Pancreas (tissue), 10 donors: ENCODE results near the gene CROCC. TPM values are rescaled to one million over a fixed set of nuclear protein-coding genes. Genes with fewer than 3 reads are reported as not detected.

Experiments
- ATAC-seq, 4 donors: fragments of 200-7000 bp; cut with Tn5 transposase; one replicate each; pipeline versions ENCODE4 v1.8.0 to v1.9.1; 2020; ENCODE audit warnings: mild to moderate bottlenecking in 4 of 4, moderate library complexity in 4 of 4
- DNase-seq, 6 donors: peaks; one replicate each; pipeline ENCODE4 v3.0.0-alpha.2; 2020
- FAIRE-seq: peaks from 2 replicates; lab custom pipeline; 2012; peaks lifted over from hg19 to GRCh38; lab: Jason Lieb, UNC
- H3K27ac ChIP-seq, 4 donors: fragments of 200-600 bp; sonication (generic); 1 replicate in 3 of 4; 2 replicates in 1 of 4; pipeline versions ENCODE4 v1.5.0 to v1.8.0; 2020
- H3K27me3 ChIP-seq, 4 donors: fragments of 200-600 bp; one replicate each; pipeline ENCODE4 v1.8.0; 2021
- H3K36me3 ChIP-seq, 3 donors: fragments of 200-600 bp; sonication (generic) in 1 of 3; one replicate each; pipeline versions ENCODE4 v1.5.0 to v1.8.0; 2020 to 2021
- H3K4me1 ChIP-seq, 3 donors: fragments of 200-600 bp; one replicate each; pipeline ENCODE4 v1.8.0; 2021
- H3K4me3 ChIP-seq, 4 donors: fragments of 200-600 bp; sonication (generic) in 2 of 4; one replicate each; pipeline versions ENCODE4 v1.5.0 to v1.8.0; 2020 to 2021
- H3K9me3 ChIP-seq, 4 donors: fragments of 200-600 bp; one replicate each; pipeline ENCODE4 v1.8.0; 2021
- WGBS, 2 donors: extraction: QIAGEN DNeasy Blood & Tissue Kit; methylation state at CpG; one replicate each; pipeline ENCODE4 v1.1.7; 2013; 5-methylcytosine and 5-hydroxymethylcytosine counted together
- intact Hi-C, 3 donors: fragments of 100-400 bp; cut with DNase I; formaldehyde crosslinking; loops; one replicate each; pipeline versions ENCODE4 v1.11.1 to v1.14.2; 2022
- polyA plus RNA-seq, 2 donors: library from polyadenylated mRNA; stranded (reverse); fragments of 200-250 nt; gene quantifications; one replicate each; pipeline ENCODE4 v1.2.3, GENCODE V29; 2013
- total RNA-seq, 6 donors: library from RNA; stranded (reverse); fragmentation: NEBNext Ultra II Directional in 4 of 6; extraction: Animal tissue kit (Norgen Biotek cat#: 25700) in 4 of 6; gene quantifications; one replicate each; pipeline versions ENCODE4 v1.2.1 to v1.2.4, GENCODE V29; 2021 to 2023
- TF ChIP-seq, protein P1 (sequence below), 4 donors: fragments of 200-600 bp; sonication (generic) in 3 of 4; IDR thresholded peaks; one replicate each; pipeline versions ENCODE4 v1.5.0 to v1.8.0; 2021; ENCODE audit warnings: antibody characterized with exemption in 4 of 4
- donor health status: healthy with polysubstance abuse.
- donor health status: DM: no; HTN: no; CAD: no; lungs with moderate emphysema.
- donor health status: DM: no; HTN: no; CAD: no.
- donor health status: control.
- donor health status: control.
- donor health status: Bipolar disorder and iron deficiency.
- donor health status: DM: yes; HTN: yes; CAD: no.
- donor health status: DM: no; HTN: no; CAD: no.
- donor health status: DM: no; HTN: no; CAD: no.
- donor health status: DM: yes; HTN: yes; CAD: no.

CROCC gene
- total and polyA plus RNA-seq, 8 donors = 8.1 to 101 (median 14.6) TPM

GRCh38 chr1:16920951-16921350 lies 780 bp upstream of the CROCC start:
- peaks cover 4 to 11% (median 8%) of the 10 kb centered on the region in 3 donors for H3K4me1 ChIP-seq
- no peak overlapping the region for H3K4me3 ChIP-seq
- no peaks in the 10 kb centered on the region for H3K27me3 ChIP-seq
- FAIRE-seq = no peak
- intact Hi-C loops = no loop called here
- ATAC-seq = no peak
- peak overlapping the region in 1 of 4 donors; percentile 29 for H3K27ac ChIP-seq
- DNase-seq = no peak
- TF ChIP-seq, protein P1, sequence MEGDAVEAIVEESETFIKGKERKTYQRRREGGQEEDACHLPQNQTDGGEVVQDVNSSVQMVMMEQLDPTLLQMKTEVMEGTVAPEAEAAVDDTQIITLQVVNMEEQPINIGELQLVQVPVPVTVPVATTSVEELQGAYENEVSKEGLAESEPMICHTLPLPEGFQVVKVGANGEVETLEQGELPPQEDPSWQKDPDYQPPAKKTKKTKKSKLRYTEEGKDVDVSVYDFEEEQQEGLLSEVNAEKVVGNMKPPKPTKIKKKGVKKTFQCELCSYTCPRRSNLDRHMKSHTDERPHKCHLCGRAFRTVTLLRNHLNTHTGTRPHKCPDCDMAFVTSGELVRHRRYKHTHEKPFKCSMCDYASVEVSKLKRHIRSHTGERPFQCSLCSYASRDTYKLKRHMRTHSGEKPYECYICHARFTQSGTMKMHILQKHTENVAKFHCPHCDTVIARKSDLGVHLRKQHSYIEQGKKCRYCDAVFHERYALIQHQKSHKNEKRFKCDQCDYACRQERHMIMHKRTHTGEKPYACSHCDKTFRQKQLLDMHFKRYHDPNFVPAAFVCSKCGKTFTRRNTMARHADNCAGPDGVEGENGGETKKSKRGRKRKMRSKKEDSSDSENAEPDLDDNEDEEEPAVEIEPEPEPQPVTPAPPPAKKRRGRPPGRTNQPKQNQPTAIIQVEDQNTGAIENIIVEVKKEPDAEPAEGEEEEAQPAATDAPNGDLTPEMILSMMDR (IDR thresholded peaks at IDR 0.05) = no peak
- no peaks in the 10 kb centered on the region for H3K36me3 ChIP-seq
- no peaks in the 10 kb centered on the region for H3K9me3 ChIP-seq
- WGBS, 2 donors = 78 to 84% methylated on average over 10 of the region's 10 CpGs

DNA sequence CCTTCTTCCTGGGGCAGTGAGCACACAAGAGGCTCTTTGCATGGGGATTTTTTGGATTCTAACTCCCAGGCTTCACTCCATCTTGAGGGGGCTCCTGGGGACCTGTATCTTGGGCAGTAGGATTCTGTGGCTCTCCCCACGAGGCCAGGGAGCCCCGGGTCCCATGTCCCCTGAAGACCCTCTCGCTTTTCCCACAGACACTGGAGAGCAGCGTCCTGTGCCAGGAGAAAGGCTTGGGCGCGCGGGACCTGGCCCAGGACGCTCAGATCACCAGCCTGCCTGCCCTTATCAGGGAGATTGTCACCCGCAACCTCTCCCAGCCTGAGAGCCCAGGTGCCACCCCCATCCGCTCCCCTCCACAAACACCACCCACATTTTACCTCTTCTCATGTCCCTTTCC lies 735 bp downstream of the CROCC start:
- no peak for FAIRE-seq
- ATAC-seq = no peak
- Histone ChIP-seq H3K36me3 (no peaks in the 10 kb centered on the region), H3K4me1 (peaks cover 4 to 11% (median 8%) of the 10 kb centered on the region in 3 donors), H3K27ac (peak overlapping the region in 1 of 4 donors; percentile 64), H3K4me3 (no peak overlapping the region), H3K9me3 (no peaks in the 10 kb centered on the region), H3K27me3 (no peaks in the 10 kb centered on the region)
- peak in 3 of 6 donors; percentile 32 to 60 (median 42) for DNase-seq
- intact Hi-C loops = no loop called here
- WGBS, 2 donors = 71 to 76% methylated on average over 10 of the region's 10 CpGs
- TF ChIP-seq, protein P1 (IDR thresholded peaks at IDR 0.05) = no peak

GRCh38 chr1:16922885-16923431 lies 1.2 kb downstream of the CROCC start:
- H3K27ac ChIP-seq = peak overlapping the region in 2 of 4 donors; percentile 37 to 64
- peak; percentile 67 to 81 (median 77) for ATAC-seq
- H3K4me1 ChIP-seq = peaks cover 4 to 11% (median 8%) of the 10 kb centered on the region in 3 donors
- peak; percentile 72 to 90 (median 80) for DNase-seq
- FAIRE-seq = no peak
- intact Hi-C loops = no loop called here
- WGBS, 2 donors = 47 to 50% methylated on average over 18 of the region's 18 CpGs
- H3K36me3 ChIP-seq = no peaks in the 10 kb centered on the region
- H3K4me3 ChIP-seq = no peak overlapping the region
- H3K9me3 ChIP-seq = no peaks in the 10 kb centered on the region
- TF ChIP-seq, protein P1 (IDR thresholded peaks at IDR 0.05) = no peak
- H3K27me3 ChIP-seq = no peaks in the 10 kb centered on the region

- Histone ChIP-seq H3K4me1 (peaks cover 4 to 11% (median 8%) of the 10 kb centered on the region in 3 donors), H3K27me3 (no peaks in the 10 kb centered on the region), H3K9me3 (no peaks in the 10 kb centered on the region), H3K36me3 (no peaks in the 10 kb centered on the region), H3K4me3 (no peak overlapping the region), H3K27ac (no peak overlapping the region)
- ATAC-seq (no peak), DNase-seq (peak in 3 of 6 donors; percentile 34 to 84 (median 52)), FAIRE-seq (no peak)
- intact Hi-C loops = no loop called here
- TF ChIP-seq, protein P1 (IDR thresholded peaks at IDR 0.05) = no peak
- WGBS, 2 donors = 86 to 89% methylated on average over 23 of the region's 23 CpGs
These were observed 2.6 kb downstream of the CROCC start for GRCh38 chr1:16924216-16924918.
